AG10803 (cell line): ENCODE measurements around the gene ACOXL.

ENCODE experiments used
- DNase-seq: peaks from one replicate; pipeline ENCODE4 v3.0.0; 2010; ENCODE audit warnings: low read depth
- H3K4me3 ChIP-seq: 2 replicates; pipeline ENCODE4 v1.5.1; 2011; ENCODE audit warnings: mild to moderate bottlenecking, low read length, control low read depth
- TF ChIP-seq, protein P1 (sequence below): conservative IDR thresholded peaks from 2 replicates; pipeline ENCODE4 v1.5.1; 2011; ENCODE audit warnings: mild to moderate bottlenecking, low read length, control low read depth, inconsistent platforms

The ACOXL gene

GRCh38 chr2:111133603-111134002 lies 401.2 kb downstream of the ACOXL start:
- H3K4me3 ChIP-seq: no peak overlapping the region
- TF ChIP-seq, protein P1, sequence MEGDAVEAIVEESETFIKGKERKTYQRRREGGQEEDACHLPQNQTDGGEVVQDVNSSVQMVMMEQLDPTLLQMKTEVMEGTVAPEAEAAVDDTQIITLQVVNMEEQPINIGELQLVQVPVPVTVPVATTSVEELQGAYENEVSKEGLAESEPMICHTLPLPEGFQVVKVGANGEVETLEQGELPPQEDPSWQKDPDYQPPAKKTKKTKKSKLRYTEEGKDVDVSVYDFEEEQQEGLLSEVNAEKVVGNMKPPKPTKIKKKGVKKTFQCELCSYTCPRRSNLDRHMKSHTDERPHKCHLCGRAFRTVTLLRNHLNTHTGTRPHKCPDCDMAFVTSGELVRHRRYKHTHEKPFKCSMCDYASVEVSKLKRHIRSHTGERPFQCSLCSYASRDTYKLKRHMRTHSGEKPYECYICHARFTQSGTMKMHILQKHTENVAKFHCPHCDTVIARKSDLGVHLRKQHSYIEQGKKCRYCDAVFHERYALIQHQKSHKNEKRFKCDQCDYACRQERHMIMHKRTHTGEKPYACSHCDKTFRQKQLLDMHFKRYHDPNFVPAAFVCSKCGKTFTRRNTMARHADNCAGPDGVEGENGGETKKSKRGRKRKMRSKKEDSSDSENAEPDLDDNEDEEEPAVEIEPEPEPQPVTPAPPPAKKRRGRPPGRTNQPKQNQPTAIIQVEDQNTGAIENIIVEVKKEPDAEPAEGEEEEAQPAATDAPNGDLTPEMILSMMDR: no peak
- DNase-seq: no peak

- no peak overlapping the region for H3K4me3 ChIP-seq
- TF ChIP-seq, protein P1: no peak
- DNase-seq: no peak
Measured at GRCh38 chr2:111134055-111134454, 401.7 kb downstream of the ACOXL start.

GRCh38 chr2:111135237-111135909 lies 403.0 kb downstream of the ACOXL start:
- H3K4me3 ChIP-seq: no peak overlapping the region
- TF ChIP-seq, protein P1: no peak
- DNase-seq: no peak

DNA sequence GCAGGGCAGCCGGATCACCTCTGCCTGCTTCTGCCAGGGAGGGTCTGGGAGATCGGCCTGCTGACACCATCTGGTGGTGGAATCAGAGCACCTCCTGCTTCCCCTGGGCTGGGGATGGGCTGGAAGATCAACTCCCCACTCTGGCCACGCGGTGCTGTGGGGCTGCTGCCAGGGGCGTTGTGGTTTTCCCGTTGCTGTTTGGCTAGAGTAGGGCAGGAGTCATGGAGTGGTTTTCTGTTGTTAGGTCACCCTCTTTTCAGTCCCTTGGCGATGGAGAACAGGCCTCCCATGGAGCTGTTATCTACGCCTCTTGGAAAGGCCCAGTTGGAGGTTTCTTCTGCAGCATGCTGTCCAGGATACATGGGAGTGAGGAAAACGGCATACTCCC lies 403.5 kb downstream of the ACOXL start:
- DNase-seq: no peak
- TF ChIP-seq, protein P1: no peak
- H3K4me3 ChIP-seq: no peak overlapping the region

DNA sequence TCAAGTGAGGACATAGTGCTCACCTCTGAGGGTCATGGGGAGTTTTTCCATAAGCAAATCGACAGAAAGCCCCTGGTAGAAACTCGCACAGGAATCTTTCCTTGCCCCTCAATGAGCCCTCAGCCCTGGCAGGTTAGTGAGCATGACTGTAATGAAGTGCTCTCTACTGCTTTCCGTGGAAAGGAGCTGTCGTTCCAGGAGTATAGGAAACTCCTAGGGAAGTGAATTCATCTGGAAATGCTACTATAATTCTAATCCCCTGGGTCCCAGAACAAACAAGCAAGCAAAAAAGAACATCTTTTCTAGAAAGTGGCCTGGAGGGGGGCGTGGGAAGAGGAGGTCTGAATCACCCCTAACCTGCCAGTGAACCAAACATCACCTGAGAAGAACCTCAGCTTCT lies 406.5 kb downstream of the ACOXL start:
- TF ChIP-seq, protein P1: no peak
- no peak for DNase-seq
- no peak overlapping the region for H3K4me3 ChIP-seq

GRCh38 chr2:111139637-111140317 lies 407.4 kb downstream of the ACOXL start:
- H3K4me3 ChIP-seq: no peak overlapping the region
- DNase-seq: no peak
- TF ChIP-seq, protein P1: no peak

DNA sequence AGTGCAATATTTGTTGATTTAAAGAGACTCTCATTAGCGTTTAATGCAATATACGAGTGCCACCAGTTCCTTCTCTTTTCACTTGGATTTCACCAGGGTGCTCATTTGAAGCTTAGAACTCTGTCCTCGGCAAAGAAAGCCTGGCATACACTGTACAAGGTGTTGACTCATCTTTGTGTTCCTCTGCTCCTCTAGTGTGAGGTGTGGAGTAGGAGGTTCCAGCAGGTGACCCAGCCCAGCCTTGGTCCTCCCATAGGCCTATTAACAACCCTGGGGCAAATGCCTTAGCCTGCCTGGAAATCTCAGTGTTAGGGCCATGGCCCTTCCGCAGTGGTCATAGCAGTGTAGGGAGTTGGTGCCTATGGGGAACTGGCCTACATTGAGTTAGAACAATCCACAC lies 408.4 kb downstream of the ACOXL start:
- H3K4me3 ChIP-seq: no peak overlapping the region
- TF ChIP-seq, protein P1: no peak
- DNase-seq: no peak
